Measurements from ENCODE around the gene PHETA2. TPM values are rescaled to one million over a fixed set of nuclear protein-coding genes. Genes with fewer than 3 reads are reported as not detected.

Gene PHETA2
- total and polyA plus RNA-seq, 2 of the 4 experiments (the other 2 are of a cell fraction), result 6.5 to 10.0 TPM

DNA sequence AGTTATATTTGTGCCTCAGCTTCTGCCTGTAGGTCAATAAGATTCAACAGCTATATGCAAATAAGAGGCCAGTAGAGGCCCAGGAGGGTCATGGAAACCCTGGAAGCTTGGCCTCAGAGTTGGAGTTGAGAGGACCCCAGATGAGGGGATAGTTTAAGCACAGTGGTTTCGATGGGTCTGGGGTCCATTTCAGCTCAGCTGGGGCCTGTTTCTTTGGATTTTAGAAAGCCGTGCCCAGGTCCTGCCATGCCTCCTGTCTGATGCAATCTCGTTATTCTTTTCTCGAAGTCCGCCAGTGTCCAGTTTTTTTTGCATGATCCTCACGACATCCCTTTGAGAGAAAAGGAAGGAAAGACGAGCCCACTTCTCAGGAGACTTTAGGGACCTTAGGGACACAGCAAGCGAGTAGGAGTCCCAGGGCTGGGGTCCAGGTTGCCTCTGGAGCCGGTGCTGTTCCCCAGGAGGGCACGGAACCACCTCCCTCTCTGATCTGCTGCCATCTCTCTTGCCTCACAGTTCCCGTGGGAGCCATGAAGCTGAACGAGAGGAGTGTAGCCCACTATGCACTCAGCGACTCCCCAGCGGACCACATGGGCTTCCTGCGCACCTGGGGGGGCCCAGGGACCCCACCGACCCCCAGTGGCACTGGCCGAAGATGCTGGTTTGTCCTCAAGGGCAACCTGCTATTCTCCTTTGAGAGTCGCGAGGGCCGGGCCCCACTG is 2.9 kb downstream of the PHETA2 start:
- TF ChIP-seq POLR2A (IDR thresholded peaks at IDR 0.05; ENCODE audit: low read depth, low read length) (no peak), SMC3 (IDR thresholded peaks at IDR 0.05; ENCODE audit: low read depth, low read length) (no peak), BHLHE40 (IDR thresholded peaks at IDR 0.05; ENCODE audit: low read depth, low read length) (no peak), MXI1 (IDR thresholded peaks at IDR 0.05; ENCODE audit: borderline replicate concordance, low read depth, low read length) (no peak), MAFK (IDR thresholded peaks at IDR 0.05; ENCODE audit: low read depth, low read length) (no peak), RAD21 (IDR thresholded peaks at IDR 0.05; ENCODE audit: low read length) (no peak)
- TF ChIP-seq, protein P1, sequence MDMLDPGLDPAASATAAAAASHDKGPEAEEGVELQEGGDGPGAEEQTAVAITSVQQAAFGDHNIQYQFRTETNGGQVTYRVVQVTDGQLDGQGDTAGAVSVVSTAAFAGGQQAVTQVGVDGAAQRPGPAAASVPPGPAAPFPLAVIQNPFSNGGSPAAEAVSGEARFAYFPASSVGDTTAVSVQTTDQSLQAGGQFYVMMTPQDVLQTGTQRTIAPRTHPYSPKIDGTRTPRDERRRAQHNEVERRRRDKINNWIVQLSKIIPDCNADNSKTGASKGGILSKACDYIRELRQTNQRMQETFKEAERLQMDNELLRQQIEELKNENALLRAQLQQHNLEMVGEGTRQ (IDR thresholded peaks at IDR 0.05; ENCODE audit: low read depth, low read length), result no peak
- Histone ChIP-seq H2BK15ac (ENCODE audit: low read depth, low read length) (no peak overlapping the region), H2AK5ac (ENCODE audit: low read depth, low read length) (no peak overlapping the region), H3K9me3 (ENCODE audit: control insufficient read depth, insufficient read depth, low read length) (no peaks in the 10 kb centered on the region), H4K5ac (ENCODE audit: low read depth, low read length) (no peak overlapping the region), H3K14ac (replicated peaks; ENCODE audit: low read depth, low read length) (no peak overlapping the region), H3K36me3 (ENCODE audit: control insufficient read depth, insufficient read depth, low read length) (peaks cover 11% of the 10 kb centered on the region), H2BK20ac (ENCODE audit: low read depth, low read length) (no peak overlapping the region), H3K18ac (ENCODE audit: low read depth, low read length) (no peak overlapping the region), H3K56ac (ENCODE audit: extremely low read depth, insufficient read depth, low read length) (no peak overlapping the region), H3K4me1 (ENCODE audit: control insufficient read depth, insufficient read depth, low read length) (peaks cover 15% of the 10 kb centered on the region), H3K27ac (ENCODE audit: insufficient read depth, low read length) (no peak overlapping the region), H4K91ac (ENCODE audit: insufficient read depth, low read depth, low read length) (no peak overlapping the region), H4K20me1 (ENCODE audit: insufficient read depth, low read length) (no peaks in the 10 kb centered on the region), H3K9ac (ENCODE audit: low read depth, low read length) (no peak overlapping the region), H3K9me1 (ENCODE audit: insufficient read depth, low read length) (peaks cover 22% of the 10 kb centered on the region; the same call in 1 of the 2 replicates), H4K8ac (ENCODE audit: low read depth in 2 of 2, low read length in 2 of 2) (no peak overlapping the region), H2AK9ac (replicated peaks; ENCODE audit: low read depth, low read length, poor library complexity) (no peak overlapping the region), H2BK5ac (ENCODE audit: low read depth, low read length, poor library complexity, severe bottlenecking) (no peak overlapping the region), H3K23ac (ENCODE audit: low read depth, low read length) (no peak overlapping the region), H2BK120ac (ENCODE audit: low read depth, low read length) (no peak overlapping the region), H3K4me3 (ENCODE audit: insufficient read depth, low read depth, low read length) (no peak overlapping the region), H3K27me3 (ENCODE audit: control insufficient read depth, insufficient read depth, low read length) (no peaks in the 10 kb centered on the region), H3K4me2 (ENCODE audit: low read depth, low read length) (no peak overlapping the region), H3K4ac (ENCODE audit: low read depth, low read length) (no peak overlapping the region), H3K79me1 (ENCODE audit: low read depth in 1 of 2, low read length in 2 of 2) (peaks cover 26 to 49% of the 10 kb centered on the region in 2 experiments), H2AFZ (replicated peaks; ENCODE audit: low read length, poor library complexity) (no peak overlapping the region)
- BruUV-seq (replicated peaks), result TSS peak; percentile 18
- intact Hi-C loops (cut with micrococcal nuclease) (no loop called here), in situ Hi-C loops (cut with MboI; ENCODE audit: low sequenced_read_pairs) (no loop called here), dilution Hi-C loops (cut with HindIII; ENCODE audit: low sequenced_read_pairs, unreplicated experiment) (no loop called here)
- 92% methylated on average over 12 of the region's 20 CpGs; no CpG with 5 or more reads in 1 of the 2 experiments for WGBS, 2 experiments (ENCODE audit: extremely low coverage in 2 of 2, insufficient read length in 1 of 2)
- ChIA-PET POLR2A (ENCODE audit: unreplicated experiment) (no interaction called here), CTCF (no interaction called here)
- ATAC-seq (ENCODE audit: low read depth) (no peak), DNase-seq (no peak)

Data from IMR-90 (cell line).